Stimulated activated CD4-positive, alpha-beta T cell treated with anti-CD3 and anti-CD28 coated beads, Interleukin-12 subunit alpha, Interleukin-12 subunit beta, amount 100 ng/mL, for 48 hours (primary cell): ENCODE measurements around the gene IGSF5.

ENCODE experiments used
- DNase-seq, 3 donors: peaks; one replicate each; pipeline ENCODE4 v3.0.0-alpha.2; 2020; ENCODE audit warnings: low read depth in 2 of 3, low spot score in 1 of 3

IGSF5 gene

DNA sequence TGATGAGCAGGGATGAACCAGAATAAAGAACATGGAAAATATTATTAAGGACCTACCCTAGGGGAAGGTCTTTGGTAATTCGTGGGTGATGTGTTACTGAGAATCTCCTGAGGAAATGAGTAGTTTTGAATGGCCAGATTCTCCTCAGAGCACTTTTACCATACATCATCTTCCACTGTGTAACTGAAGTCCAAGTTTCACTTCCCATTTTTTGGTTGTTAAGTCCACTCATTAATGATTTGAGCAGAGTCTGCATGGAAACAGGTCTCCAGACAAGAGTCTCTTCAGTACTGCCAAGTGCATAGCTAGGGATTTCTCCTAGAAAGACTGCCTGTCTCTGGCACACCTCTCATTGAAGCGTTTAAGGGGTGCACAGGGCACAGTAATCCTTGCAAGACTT lies 73.6 kb downstream of the IGSF5 start:
- DNase-seq: no peak

DNA sequence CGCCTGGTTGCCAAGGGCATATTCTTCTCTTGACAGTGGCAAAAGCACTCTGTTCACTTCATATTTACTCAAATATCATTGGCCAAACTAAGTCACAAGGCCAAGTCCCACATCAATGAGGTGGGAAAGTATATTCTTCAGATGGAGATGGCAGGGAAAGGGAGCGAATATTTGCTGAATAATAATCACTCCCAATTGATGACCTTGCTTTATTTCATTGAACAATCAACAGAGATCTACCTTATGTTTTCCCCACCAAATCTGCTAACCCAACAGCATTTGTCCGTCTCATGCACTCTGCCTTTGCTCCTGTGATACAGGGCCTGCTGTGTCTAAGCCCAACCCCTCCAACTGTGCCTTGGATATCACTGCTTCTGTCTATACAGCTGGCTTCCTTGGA lies 77.1 kb downstream of the IGSF5 start:
- no peak for DNase-seq

DNA sequence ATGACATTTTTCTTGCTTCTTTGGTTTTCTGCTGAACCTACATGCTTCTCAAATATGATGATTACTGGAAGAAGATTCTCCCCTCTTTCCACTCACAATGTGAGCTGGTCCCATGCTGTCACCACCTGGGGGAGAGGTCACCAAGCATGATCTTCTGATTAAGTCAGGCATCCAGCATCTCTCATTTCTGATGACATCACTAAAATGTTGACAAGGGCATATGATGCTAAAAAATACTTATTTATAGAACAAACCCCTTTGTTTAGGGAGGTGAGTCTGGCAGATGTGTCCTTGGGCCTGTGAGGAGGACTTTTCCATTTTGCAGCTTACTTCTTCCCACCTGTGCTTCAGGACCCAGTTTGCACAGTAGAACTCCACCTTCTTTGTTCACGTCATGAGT lies 80.3 kb downstream of the IGSF5 start:
- DNase-seq: no peak

DNA sequence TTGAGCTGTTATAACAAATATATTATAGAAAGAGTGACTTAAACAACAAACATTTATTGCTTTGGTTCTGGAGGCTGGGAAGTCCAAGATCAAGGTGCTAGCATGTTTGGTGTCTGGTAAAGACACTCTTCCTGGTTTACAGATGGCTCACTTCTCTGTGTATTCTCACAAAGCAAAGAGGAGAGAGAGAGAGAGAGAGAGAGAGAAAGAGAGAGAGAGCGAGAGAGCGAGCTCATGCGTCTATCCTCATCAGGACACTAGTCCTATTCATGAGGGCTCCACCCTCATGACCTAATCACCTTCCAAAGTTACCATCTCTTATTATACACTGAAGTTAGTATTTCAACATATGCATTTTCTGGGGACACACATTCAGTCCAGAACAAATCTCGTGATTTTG lies 89.6 kb downstream of the IGSF5 start:
- DNase-seq: no peak

DNA sequence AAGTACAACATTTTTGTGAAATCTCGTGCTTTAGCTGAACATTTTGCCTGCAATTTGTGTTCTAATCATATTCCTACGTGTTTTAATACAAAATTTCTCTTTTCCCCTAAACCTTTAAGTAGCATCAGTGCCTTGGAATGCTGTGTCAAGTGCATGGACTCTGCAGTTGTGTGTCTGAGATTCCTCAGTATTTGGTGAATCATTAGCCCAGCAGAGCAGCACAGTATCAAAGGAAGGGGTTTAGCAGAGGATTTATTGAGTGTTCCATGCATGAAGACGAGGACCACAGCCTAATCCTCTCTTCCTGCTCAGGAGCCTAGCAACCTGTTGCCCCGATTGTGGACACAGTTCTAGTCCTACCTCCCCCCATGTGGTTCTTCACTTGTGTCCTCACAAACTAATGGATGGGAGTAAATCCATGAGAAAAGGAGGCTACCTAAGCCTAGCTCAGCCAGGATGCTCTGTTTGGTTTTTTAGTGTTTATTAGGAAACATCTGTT lies 92.9 kb downstream of the IGSF5 start:
- DNase-seq: no peak

DNA sequence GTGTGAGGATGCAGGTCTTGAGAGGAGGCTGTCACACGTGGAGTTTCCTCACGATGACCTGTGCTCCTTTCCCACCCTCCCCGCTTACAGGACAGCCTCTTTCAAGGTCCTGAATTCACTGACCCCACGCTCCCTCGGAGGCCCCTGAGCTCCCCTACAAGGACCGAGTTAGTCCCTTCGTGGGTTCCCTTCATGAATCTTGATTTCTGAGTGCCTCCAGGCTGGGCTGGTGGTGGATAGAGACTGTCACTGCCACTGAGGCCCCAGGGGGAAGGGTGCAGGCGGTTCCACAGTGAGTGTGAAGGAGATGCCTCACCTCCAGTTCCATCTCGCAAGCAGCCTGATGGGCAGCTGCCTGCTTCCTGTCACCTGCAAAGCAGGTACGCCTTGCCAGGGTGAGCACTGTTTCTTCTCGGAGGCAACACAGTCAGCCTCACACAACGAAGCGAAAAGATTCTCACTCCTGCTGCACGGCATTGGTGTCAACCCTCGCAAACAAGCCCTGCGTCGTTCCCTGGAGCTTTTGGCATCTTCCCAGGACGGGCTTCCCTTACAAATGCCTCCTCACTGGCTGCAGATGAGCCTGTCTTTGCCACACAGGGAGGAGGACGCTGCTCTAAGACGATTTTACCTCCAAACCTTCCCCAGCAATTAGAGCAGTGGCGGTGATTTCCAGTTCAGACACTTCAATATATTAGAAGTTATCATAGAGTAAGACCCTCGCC lies 95.6 kb downstream of the IGSF5 start:
- no peak for DNase-seq

DNA sequence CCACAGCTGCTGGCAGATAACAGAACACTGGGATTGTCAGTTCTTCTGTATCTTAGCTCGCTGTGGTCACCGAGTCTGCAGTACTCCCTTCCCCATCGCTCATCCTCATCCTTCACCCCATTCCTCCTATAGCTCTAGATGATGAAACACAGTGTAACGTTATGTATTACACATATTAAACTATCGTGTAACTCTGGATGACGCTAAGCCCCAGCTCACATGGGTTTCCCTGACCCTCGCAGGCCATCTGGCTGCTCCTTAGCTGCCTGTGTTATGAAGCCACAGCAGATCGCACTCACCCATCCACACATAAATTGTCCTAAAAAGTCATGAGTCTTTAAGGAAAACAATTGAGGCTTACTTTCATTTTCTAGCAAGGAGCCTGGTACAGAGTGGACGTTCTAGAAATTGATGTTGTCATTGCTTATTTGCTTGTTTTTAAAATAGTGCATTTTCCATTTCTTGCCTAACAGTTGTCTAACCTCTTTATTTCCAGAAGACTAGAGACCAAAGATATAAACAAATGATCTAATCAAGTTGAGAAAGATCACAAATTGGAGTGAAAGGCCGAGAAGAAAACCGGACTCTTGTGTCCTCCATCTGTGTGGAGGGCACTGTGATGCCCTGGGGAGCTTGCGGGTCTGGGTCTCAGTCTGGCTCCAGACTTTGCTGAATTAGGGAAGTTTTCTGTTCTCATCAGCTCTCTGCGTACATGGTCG lies 97.9 kb downstream of the IGSF5 start:
- DNase-seq: no peak

DNA sequence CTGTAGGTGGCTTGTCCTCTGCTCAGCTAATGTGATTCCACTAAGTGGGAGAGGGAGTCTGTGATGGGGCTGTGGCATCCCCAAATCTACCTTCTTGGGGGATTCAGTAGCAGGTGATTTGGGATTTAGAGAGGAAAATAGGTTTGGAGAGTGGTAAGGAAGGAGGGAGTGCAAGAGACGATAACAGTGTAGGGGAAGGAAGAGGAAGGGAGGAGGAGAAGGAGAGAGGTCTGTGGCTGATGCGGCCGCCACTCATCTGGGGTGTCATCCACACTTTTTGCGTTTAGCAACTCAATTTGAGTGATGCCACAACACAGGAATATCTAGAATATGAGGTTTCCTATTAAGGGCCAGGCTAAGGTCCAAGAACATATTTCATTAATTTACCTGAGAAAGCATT lies 98.5 kb downstream of the IGSF5 start:
- no peak for DNase-seq

DNA sequence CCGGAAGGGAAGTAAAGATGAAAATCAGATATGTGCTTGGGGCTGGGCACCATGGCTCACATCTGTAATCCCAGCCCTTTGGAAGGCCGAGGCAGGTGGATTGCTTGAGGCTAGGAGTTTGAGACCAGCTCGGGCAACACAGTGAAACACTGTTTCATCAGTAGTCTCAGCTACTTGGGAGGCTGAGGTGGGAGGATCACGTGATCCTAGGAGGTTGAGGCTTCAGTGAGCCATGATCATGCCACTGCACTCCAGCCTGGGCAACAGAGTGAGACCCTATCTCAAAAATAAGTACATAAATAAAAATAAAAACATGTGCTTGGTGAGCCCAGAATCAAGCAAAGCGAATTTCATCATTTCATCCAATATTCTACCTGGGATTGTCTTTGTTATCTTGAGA lies 98.9 kb downstream of the IGSF5 start:
- no peak for DNase-seq

DNA sequence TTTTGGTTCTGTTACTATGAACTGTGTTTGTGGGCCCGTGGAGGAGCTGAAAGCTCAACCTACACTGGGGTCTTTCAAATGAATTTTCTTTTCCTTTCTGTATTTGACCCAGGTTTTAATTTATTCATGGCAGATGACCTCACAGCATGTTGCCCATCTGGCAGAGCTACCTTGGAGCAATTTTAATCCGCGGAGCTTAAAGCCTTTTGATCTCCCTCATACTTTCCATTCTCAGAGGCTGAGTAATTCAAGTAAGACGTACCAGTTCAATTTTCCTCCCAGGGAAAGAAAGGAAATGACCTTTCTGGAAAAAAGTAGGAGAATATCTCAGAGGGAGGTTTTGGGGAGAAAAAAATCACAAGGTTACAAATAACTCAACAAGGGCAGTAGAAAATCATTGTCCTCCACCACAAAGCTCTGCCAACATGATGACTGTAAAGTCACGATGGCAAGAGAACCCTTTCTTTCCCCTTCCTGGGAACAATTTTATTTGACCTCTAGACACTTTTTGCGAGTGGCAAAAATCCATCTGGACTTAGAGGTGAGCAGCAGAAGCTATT lies 100.7 kb downstream of the IGSF5 start:
- DNase-seq: no peak

DNA sequence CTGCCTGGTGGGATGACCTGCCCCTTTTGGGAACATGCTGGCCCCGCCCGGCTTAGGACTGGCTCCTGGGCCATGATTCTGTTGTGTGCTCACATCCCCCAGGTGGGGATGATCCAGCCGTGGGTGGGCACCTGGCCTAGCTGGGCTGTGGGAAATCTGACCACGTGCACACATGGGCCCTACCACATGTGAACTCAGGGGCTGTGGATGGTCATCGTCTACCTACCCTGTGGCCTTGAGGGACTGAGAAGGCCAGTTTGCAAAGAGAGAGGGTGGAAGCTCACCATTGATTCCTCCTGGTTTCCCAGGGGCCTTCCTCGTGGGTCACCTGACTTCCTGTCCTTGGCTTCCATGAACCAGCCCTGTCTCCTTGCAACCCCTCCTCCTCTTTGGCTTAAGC lies 102.9 kb downstream of the IGSF5 start:
- no peak for DNase-seq

DNA sequence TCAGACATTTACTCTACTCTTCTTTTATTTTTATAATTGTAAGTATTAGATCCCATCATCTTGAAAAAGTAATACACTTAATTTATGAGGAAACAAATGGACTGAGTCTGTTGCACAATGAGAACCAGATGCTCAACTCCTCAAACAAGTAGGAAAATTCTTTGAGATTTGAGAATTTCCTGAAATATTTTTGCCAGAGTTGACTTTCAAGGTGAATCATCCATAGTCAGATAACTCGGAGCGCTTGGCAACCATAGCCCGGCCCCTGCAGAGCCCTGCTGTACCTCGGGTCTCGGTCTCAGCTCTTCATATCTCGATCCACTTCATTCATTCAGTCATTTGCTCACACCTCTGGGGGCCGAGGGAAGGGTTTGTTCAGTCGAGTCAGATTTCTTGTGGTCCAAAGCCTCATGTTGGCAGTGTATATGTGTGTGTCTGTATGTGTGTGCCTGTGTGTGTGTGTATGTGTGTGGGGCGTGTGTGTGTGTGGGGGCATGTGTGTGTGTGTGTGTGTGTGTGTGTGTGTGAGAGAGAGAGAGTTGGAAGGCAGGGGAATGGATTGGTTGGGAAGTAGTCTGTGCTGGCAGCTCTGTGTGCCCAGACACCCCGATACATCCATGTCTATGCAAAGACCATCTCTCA lies 104.2 kb downstream of the IGSF5 start:
- DNase-seq: no peak

DNA sequence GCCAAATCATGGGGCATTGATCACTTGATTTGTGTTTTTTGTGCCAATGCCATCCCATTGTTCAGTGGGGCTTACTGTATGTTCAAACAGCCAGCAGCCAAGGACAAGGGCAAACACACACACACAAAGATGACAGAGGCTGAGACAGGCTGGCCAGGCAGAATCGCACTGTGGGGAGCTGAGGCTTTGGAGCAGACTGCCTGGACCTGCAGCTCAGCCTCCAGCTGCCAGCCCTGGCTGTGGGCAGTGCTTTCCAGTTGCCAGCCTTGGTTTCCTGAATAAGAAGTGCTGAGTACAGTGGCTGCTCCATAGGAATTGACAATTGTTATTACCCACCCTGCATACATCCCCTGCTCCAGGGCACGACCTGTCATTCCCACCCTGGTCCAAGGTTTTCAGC lies 105.3 kb downstream of the IGSF5 start:
- DNase-seq: no peak

DNA sequence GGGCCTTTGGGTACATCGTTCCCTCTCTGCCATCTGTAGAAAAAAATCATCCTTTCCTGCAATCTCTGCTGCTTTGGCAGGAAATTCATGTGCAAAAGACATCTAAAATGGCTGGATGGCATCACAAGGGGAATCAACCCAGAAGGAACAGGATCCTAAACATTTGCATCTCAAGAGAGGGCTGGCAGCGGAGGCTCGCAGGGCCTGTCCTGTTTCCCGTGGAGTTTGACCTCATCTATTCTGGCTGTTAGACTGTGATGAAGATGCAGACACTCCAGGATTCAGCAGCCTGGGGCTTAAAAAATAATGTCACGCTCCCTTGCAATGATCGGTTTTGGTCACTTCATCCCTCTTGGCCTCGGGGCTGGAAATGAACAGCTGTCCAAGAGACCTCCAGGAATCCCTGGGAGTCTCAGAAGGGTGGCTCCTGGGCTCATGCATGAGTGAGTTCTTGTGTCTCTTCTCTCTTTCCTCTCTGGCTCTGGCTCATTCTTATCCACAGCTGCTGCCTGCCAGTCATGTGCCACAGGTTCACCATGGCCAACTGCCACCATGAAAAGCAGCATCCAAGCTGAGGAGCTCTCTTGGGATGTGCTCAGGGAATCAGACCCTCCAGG lies 106.1 kb downstream of the IGSF5 start:
- no peak for DNase-seq
